K562 (cell line): Measurements from ENCODE around the gene MGRN1. TPM values are rescaled to one million over a fixed set of nuclear protein-coding genes. Genes with fewer than 3 reads are reported as not detected.

Experiments
- ATAC-seq: fragments of 200-7000 bp; cut with Tn5 transposase; 3 replicates; pipeline ENCODE4 v1.9.1; 2020; ENCODE audit warnings: moderate library complexity
- BruUV-seq: library from RNA; stranded (reverse); fragments of 400-500 nt; replicated peaks from 2 replicates; lab custom pipeline; 2021; lab: Mats Ljungman, UMichigan
- CTCF ChIA-PET: fragments of 300-600 bp; formaldehyde crosslinking; extraction: SDS; loops from one replicate; lab custom pipeline; 2021; ENCODE audit warnings: low intra/inter-chr PET ratio; lab: Yijun Ruan, JAX
- POLR2A ChIA-PET: fragments of 300-600, 350-650 bp; sonication (Branson Sonifier 250); formaldehyde crosslinking; extraction: SDS; loops from one replicate; lab custom pipeline; 2021; ENCODE audit warnings: antibody characterized with exemption, inconsistent platforms; lab: Yijun Ruan, JAX
- DNase-seq, 4 experiments: peaks; one replicate each; pipeline versions ENCODE4 v3.0.0 to v3.0.0-alpha.2; 2011 to 2018; ENCODE audit warnings: low spot score in 3 of 4, mixed read lengths in 3 of 4; ENCODE audit errors: extremely low read depth in 1 of 4
- FAIRE-seq: peaks from 2 replicates; lab custom pipeline; 2011; peaks lifted over from hg19 to GRCh38; lab: Jason Lieb, UNC
- H2AFZ ChIP-seq: 2 replicates; pipeline ENCODE4 v1.6.0; 2011; ENCODE audit warnings: low read depth, low read length, control low read depth, inconsistent platforms
- H3K27ac ChIP-seq: fragments of 200-600 bp; 3 replicates; pipeline ENCODE4 v1.8.0; 2011; ENCODE audit warnings: low read depth, mild to moderate bottlenecking, control low read depth, inconsistent platforms, low read length, moderate library complexity, mixed read lengths; ENCODE audit errors: extremely low read depth
- H3K27me3 ChIP-seq, 2 experiments: fragments of 300-600 bp in 1 of 2; 2 replicates in 1 of 2; 3 replicates in 1 of 2; pipeline versions ENCODE4 v1.6.0 to v1.8.0; 2011; ENCODE audit warnings: inconsistent platforms in 2 of 2, low read length in 2 of 2, mild to moderate bottlenecking in 1 of 2, mixed read lengths in 1 of 2, moderate library complexity in 1 of 2; ENCODE audit not compliant: control insufficient read depth in 2 of 2, insufficient read depth in 2 of 2
- H3K36me3 ChIP-seq: fragments of 300-600 bp; 3 replicates; pipeline ENCODE4 v1.8.0; 2011; ENCODE audit warnings: mild to moderate bottlenecking, low read length, inconsistent platforms; ENCODE audit not compliant: control insufficient read depth, insufficient read depth
- H3K4me1 ChIP-seq, 2 experiments: fragments of 200-600 bp in 1 of 2; replicated peaks in 1 of 2; 2 replicates in 1 of 2; 3 replicates in 1 of 2; pipeline versions ENCODE4 v1.5.1 to v1.8.0; 2011; ENCODE audit warnings: inconsistent platforms in 2 of 2, low read length in 2 of 2, mild to moderate bottlenecking in 1 of 2, mixed read lengths in 1 of 2, moderate library complexity in 1 of 2; ENCODE audit not compliant: control insufficient read depth in 2 of 2, insufficient read depth in 2 of 2
- H3K4me2 ChIP-seq: 2 replicates; pipeline ENCODE4 v1.6.1; 2011; ENCODE audit warnings: low read length, control low read depth, inconsistent platforms, mixed read lengths; ENCODE audit not compliant: insufficient read depth
- H3K4me3 ChIP-seq: fragments of 200-600 bp; sonication (generic), shearing (Covaris generic); 2 replicates; pipeline ENCODE4 v1.5.1; 2016; ENCODE audit warnings: control low read depth, inconsistent platforms
- H3K79me2 ChIP-seq: fragments of 200-600 bp; 3 replicates; pipeline ENCODE4 v1.8.0; 2011; ENCODE audit warnings: low read length, inconsistent platforms; ENCODE audit not compliant: control insufficient read depth, insufficient read depth
- H3K9ac ChIP-seq, 2 experiments: 2 replicates each; pipeline versions ENCODE4 v1.6.0 to v1.6.1; 2011; ENCODE audit warnings: low read depth in 2 of 2, low read length in 2 of 2, control low read depth in 1 of 2, inconsistent platforms in 1 of 2, mild to moderate bottlenecking in 1 of 2, mixed read lengths in 1 of 2; ENCODE audit not compliant: insufficient read depth in 1 of 2
- H3K9me1 ChIP-seq: one replicate; pipeline ENCODE4 v1.6.0; 2011; ENCODE audit warnings: inconsistent platforms, mild to moderate bottlenecking, low read length, moderate library complexity; ENCODE audit not compliant: control insufficient read depth, insufficient read depth
- H3K9me3 ChIP-seq: replicated peaks from 2 replicates; pipeline ENCODE4 v1.5.1; 2011; ENCODE audit warnings: low read depth, low read length, inconsistent platforms; ENCODE audit not compliant: control insufficient read depth, insufficient read depth
- H4K20me1 ChIP-seq: replicated peaks from 2 replicates; pipeline ENCODE4 v1.6.1; 2011; ENCODE audit warnings: low read length, inconsistent platforms, mixed read lengths; ENCODE audit not compliant: control insufficient read depth, insufficient read depth
- BRD9 ChIP-seq: fragments of 450-650 bp; IDR thresholded peaks from 2 replicates; pipeline ENCODE4 v1.6.1; 2018; ENCODE audit warnings: low read depth; ENCODE audit not compliant: partially characterized antibody
- E2F6 ChIP-seq, 2 experiments: IDR thresholded peaks; 2 replicates each; pipeline ENCODE4 v1.6.1; 2011; ENCODE audit warnings: borderline replicate concordance in 1 of 2, control low read depth in 1 of 2, low read depth in 1 of 2, low read length in 1 of 2, mild to moderate bottlenecking in 1 of 2, mixed read lengths in 1 of 2, moderate library complexity in 1 of 2; ENCODE audit not compliant: insufficient read depth in 1 of 2, insufficient read length in 1 of 2, poor library complexity in 1 of 2, severe bottlenecking in 1 of 2; ENCODE audit errors: extremely low read depth in 1 of 2
- FIP1L1 ChIP-seq: fragments of 200-400 bp; formaldehyde crosslinking; IDR thresholded peaks from 2 replicates; pipeline ENCODE4 v1.6.1; 2018; ENCODE audit warnings: mild to moderate bottlenecking, low read depth, low read length; ENCODE audit not compliant: poor library complexity, severe bottlenecking
- JUN ChIP-seq, 2 experiments: sonication (generic) in 1 of 2; formaldehyde crosslinking in 1 of 2; IDR thresholded peaks; 2 replicates each; pipeline versions ENCODE4 v1.6.1 to v1.8.0; 2012 to 2022; ENCODE audit warnings: borderline replicate concordance in 2 of 2, mild to moderate bottlenecking in 2 of 2, improper control_type of control experiment in 1 of 2, low read depth in 1 of 2, low read length in 1 of 2, missing genetic modification reagents in 1 of 2
- POLR2B ChIP-seq: fragments of 450-650 bp; IDR thresholded peaks from 2 replicates; pipeline ENCODE4 v1.6.1; 2018; ENCODE audit warnings: low read depth; ENCODE audit not compliant: partially characterized antibody
- RBM22 ChIP-seq: fragments of 200-400 bp; formaldehyde crosslinking; IDR thresholded peaks from 2 replicates; pipeline ENCODE4 v1.6.1; 2018; ENCODE audit warnings: low read length, low read depth; ENCODE audit not compliant: poor library complexity, severe bottlenecking
- ZC3H4 ChIP-seq: sonication (generic); formaldehyde crosslinking; IDR thresholded peaks from 2 replicates; pipeline ENCODE4 v1.9.0; 2021; ENCODE audit warnings: missing genetic modification reagents, borderline replicate concordance
- ZNF589 ChIP-seq: fragments of 200-800 bp; sonication (Bioruptor generic); IDR thresholded peaks from 2 replicates; pipeline ENCODE4 v1.6.1; 2016; ENCODE audit warnings: low read depth, missing genetic modification characterization, missing compliant biosample characterization
- ZNF592 ChIP-seq: fragments of 450-650 bp; IDR thresholded peaks from 2 replicates; pipeline ENCODE4 v1.6.1; 2017; ENCODE audit warnings: antibody characterized with exemption, mild to moderate bottlenecking
- ZNF740 ChIP-seq, 3 experiments: fragments of 200-800 bp in 1 of 3; sonication (Bioruptor generic) in 1 of 3; sonication (generic) in 1 of 3; formaldehyde crosslinking in 1 of 3; IDR thresholded peaks; 2 replicates each; pipeline versions ENCODE4 v1.6.1 to v1.8.0; 2016 to 2022; ENCODE audit warnings: mild to moderate bottlenecking in 2 of 3, missing compliant biosample characterization in 2 of 3, missing genetic modification characterization in 2 of 3, missing genetic modification reagents in 1 of 3
- WGBS: fragments of 100-300 bp; shearing (Covaris generic); methylation state at CpG from one replicate; pipeline ENCODE4 v1.1.6; 2016; ENCODE audit warnings: low coverage, mixed read lengths; ENCODE audit not compliant: insufficient coverage; ENCODE audit errors: missing lambda C conversion rate; 5-methylcytosine and 5-hydroxymethylcytosine counted together
- in situ Hi-C: fragments of 300-500 bp; cut with MboI; formaldehyde crosslinking; loops from 4 replicates; pipeline ENCODE4 v1.15.0; 2018; ENCODE audit warnings: inconsistent platforms, mixed read lengths
- intact Hi-C: fragments of 100-400 bp; cut with micrococcal nuclease; formaldehyde crosslinking; loops from 2 replicates; pipeline ENCODE4 v1.14.2; 2022
- polyA plus RNA-seq, 8 experiments: library from polyadenylated mRNA; depleted of rRNA in 4 of 8; stranded (reverse) in 5 of 8; unstranded in 3 of 8; fragments of >200 nt; fragmentation: Nextera tagmentation in 2 of 8; fragmentation: Illumina TruSeq in 1 of 8; extraction: Ambion mirVana in 2 of 8; extraction: Trizol in 1 of 8; gene quantifications; 2 replicates each; pipeline versions ENCODE4 v1.2.1 to v1.2.3, GENCODE V29; 2011 to 2014; ENCODE audit warnings: inconsistent platforms in 1 of 8, missing spikeins in 1 of 8
- total RNA-seq, 7 experiments: library from RNA; depleted of rRNA in 6 of 7; stranded (reverse); fragments of >200 nt in 6 of 7; fragmentation: Illumina TruSeq in 2 of 7; extraction: Trizol in 2 of 7; gene quantifications; 2 replicates each; pipeline versions ENCODE4 v1.2.1 to v1.2.3, GENCODE V29; 2011 to 2021; ENCODE audit warnings: low replicate concordance in 1 of 7

MGRN1 gene
- total and polyA plus RNA-seq, 9 of the 15 experiments (the other 6 are each of a cell fraction or from before 2014, with no cell fraction given): 0.15 to 37.9 (median 6.0) TPM

GRCh38 chr16:4615384-4616046 is 9.1 kb upstream of the MGRN1 start:
- Histone ChIP-seq H3K9ac (peak overlapping the region; percentile 93), H4K20me1 (peaks cover 25% of the 10 kb centered on the region), H3K36me3 (peaks cover 6% of the 10 kb centered on the region; the same call in 1 of the 3 replicates), H3K9me1 (peaks cover 12% of the 10 kb centered on the region), H3K27me3 (no peaks in the 10 kb centered on the region), H3K27ac (peak overlapping the region; percentile 97), H3K4me1 (peaks cover 28 to 79% of the 10 kb centered on the region in 2 experiments), H3K4me3 (peak overlapping the region; percentile 94), H3K79me2 (peaks cover 42% of the 10 kb centered on the region), H3K4me2 (peak overlapping the region; percentile 90), H3K9me3 (no peaks in the 10 kb centered on the region), H2AFZ (peak overlapping the region; percentile 95)
- FAIRE-seq (no peak), DNase-seq (no peak), ATAC-seq (no peak)
- ChIA-PET CTCF (no interaction called here), POLR2A (interaction anchor here (0.7 to 2.1 kb wide), 6 partner anchors 8 to 318 kb away, joined by 3 to 22 read pairs (median 5); partner anchors contain the start of gene MGRN1)
- WGBS: 65% methylated on average over 35 of the region's 39 CpGs
- intact Hi-C loops: no loop called here
- no TSS peak for BruUV-seq
- in situ Hi-C loops: no loop called here
- no peak for TF ChIP-seq JUN (IDR thresholded peaks at IDR 0.05; ENCODE audit: borderline replicate concordance, low read depth, low read length)
- TF ChIP-seq JUN (CRISPR knock-in tag; IDR thresholded peaks at IDR 0.05; ENCODE audit: borderline replicate concordance): no peak
- no peak for TF ChIP-seq ZNF740 (CRISPR knock-in tag; IDR thresholded peaks at IDR 0.05)
- 0 out of 4 replicates have a peak, but pooled peaks of 1 of the 2 experiments have one; percentile 42 for TF ChIP-seq ZNF740 (tag; IDR thresholded peaks at IDR 0.05)
- TF ChIP-seq ZNF592: peak; percentile 11
- TF ChIP-seq E2F6 (IDR thresholded peaks at IDR 0.05; ENCODE audit: borderline replicate concordance in 1 of 2, extremely low read depth in 1 of 2, insufficient read depth in 1 of 2, insufficient read length in 1 of 2, low read depth in 1 of 2, low read length in 1 of 2, poor library complexity in 1 of 2, severe bottlenecking in 1 of 2): no peak
- TF ChIP-seq RBM22: peak; percentile 9
- TF ChIP-seq BRD9: peak; percentile 68
- TF ChIP-seq ZC3H4 (CRISPR knock-in tag): no peak
- peak; percentile 56 for TF ChIP-seq POLR2B
- no peak for TF ChIP-seq ZNF589 (CRISPR knock-in tag)
- TF ChIP-seq FIP1L1: peak; percentile 6
